ENCODE results near the gene RPL27A. TPM values are rescaled to one million over a fixed set of nuclear protein-coding genes. Genes with fewer than 3 reads are reported as not detected.

Gene RPL27A
- total and polyA plus RNA-seq, 8 donors = 724 to 3,217 (median 2,615) TPM

- Histone ChIP-seq H3K27ac (no peak overlapping the region), H3K4me1 (no peaks in the 10 kb centered on the region), H3K27me3 (no peaks in the 10 kb centered on the region), H3K9me3 (peaks cover 0 to 9% of the 10 kb centered on the region in 2 donors), H3K36me3 (peaks cover 0 to 86% of the 10 kb centered on the region in 2 donors), H3K4me3 (no peak overlapping the region)
- ATAC-seq (no peak), DNase-seq (no peak)
- intact Hi-C loops (cut with DNase I) = no loop called here
- TF ChIP-seq CTCF (IDR thresholded peaks at IDR 0.05) = no peak
Observed at GRCh38 chr11:8639655-8640054, 42.9 kb upstream of the RPL27A start.

- H3K27me3 ChIP-seq = no peaks in the 10 kb centered on the region
- intact Hi-C loops (cut with DNase I) = no loop called here
- H3K4me3 ChIP-seq = no peak overlapping the region
- TF ChIP-seq CTCF (IDR thresholded peaks at IDR 0.05) = no peak
- H3K36me3 ChIP-seq = peaks cover 0 to 86% of the 10 kb centered on the region in 2 donors
- peaks cover 0 to 9% of the 10 kb centered on the region in 2 donors for H3K9me3 ChIP-seq
- no peaks in the 10 kb centered on the region for H3K4me1 ChIP-seq
- H3K27ac ChIP-seq = no peak overlapping the region
- DNase-seq (no peak), ATAC-seq (no peak)
Observed at GRCh38 chr11:8640267-8640906, 42.2 kb upstream of the RPL27A start.

GRCh38 chr11:8641332-8641731, 41.3 kb upstream of the RPL27A start:
- H3K27me3 ChIP-seq = no peaks in the 10 kb centered on the region
- no peaks in the 10 kb centered on the region for H3K4me1 ChIP-seq
- TF ChIP-seq CTCF (IDR thresholded peaks at IDR 0.05) = no peak
- intact Hi-C loops (cut with DNase I) = no loop called here
- H3K27ac ChIP-seq = no peak overlapping the region
- no peak overlapping the region for H3K4me3 ChIP-seq
- peaks cover 0 to under 1% of the 10 kb centered on the region in 2 donors for H3K9me3 ChIP-seq
- DNase-seq (no peak), ATAC-seq (no peak)
- peaks cover 0 to 86% of the 10 kb centered on the region in 2 donors for H3K36me3 ChIP-seq

- Histone ChIP-seq H3K4me3 (no peak overlapping the region), H3K36me3 (peaks cover 0 to 84% of the 10 kb centered on the region in 2 donors), H3K27ac (no peak overlapping the region), H3K27me3 (no peaks in the 10 kb centered on the region), H3K9me3 (no peaks in the 10 kb centered on the region), H3K4me1 (no peaks in the 10 kb centered on the region)
- TF ChIP-seq CTCF (IDR thresholded peaks at IDR 0.05) = no peak
- intact Hi-C loops (cut with DNase I) = no loop called here
- ATAC-seq (no peak), DNase-seq (peak in 2 of 4 donors; percentile 46 to 57)
Observed at GRCh38 chr11:8642196-8642841, 40.3 kb upstream of the RPL27A start.

GRCh38 chr11:8646873-8647272, 35.7 kb upstream of the RPL27A start:
- Histone ChIP-seq H3K36me3 (peaks cover 0 to 78% of the 10 kb centered on the region in 2 donors), H3K4me1 (no peaks in the 10 kb centered on the region), H3K9me3 (no peaks in the 10 kb centered on the region), H3K27ac (no peak overlapping the region), H3K27me3 (no peaks in the 10 kb centered on the region), H3K4me3 (no peak overlapping the region)
- ATAC-seq = no peak
- no peak for TF ChIP-seq CTCF (IDR thresholded peaks at IDR 0.05)
- DNase-seq = no peak
- intact Hi-C loops (cut with DNase I) = no loop called here
